Measurements from ENCODE around the gene SIN3B.

Gene SIN3B

GRCh38 chr19:16899566-16900075 is 70.4 kb downstream of the SIN3B start:
- TF ChIP-seq SIN3A (IDR thresholded peaks at IDR 0.05; ENCODE audit: borderline replicate concordance, insufficient read depth, low read length) (no peak), POLR2AphosphoS5 (IDR thresholded peaks at IDR 0.05; ENCODE audit: low read depth, low read length) (no peak), FOXP2 (optimal IDR thresholded peaks at IDR 0.05; ENCODE audit: borderline replicate concordance, extremely low read depth, extremely low read length, insufficient read depth) (no peak), TAF1 (IDR thresholded peaks at IDR 0.05; ENCODE audit: borderline replicate concordance, insufficient read depth, low read length) (no peak)
- TF ChIP-seq, protein P1, sequence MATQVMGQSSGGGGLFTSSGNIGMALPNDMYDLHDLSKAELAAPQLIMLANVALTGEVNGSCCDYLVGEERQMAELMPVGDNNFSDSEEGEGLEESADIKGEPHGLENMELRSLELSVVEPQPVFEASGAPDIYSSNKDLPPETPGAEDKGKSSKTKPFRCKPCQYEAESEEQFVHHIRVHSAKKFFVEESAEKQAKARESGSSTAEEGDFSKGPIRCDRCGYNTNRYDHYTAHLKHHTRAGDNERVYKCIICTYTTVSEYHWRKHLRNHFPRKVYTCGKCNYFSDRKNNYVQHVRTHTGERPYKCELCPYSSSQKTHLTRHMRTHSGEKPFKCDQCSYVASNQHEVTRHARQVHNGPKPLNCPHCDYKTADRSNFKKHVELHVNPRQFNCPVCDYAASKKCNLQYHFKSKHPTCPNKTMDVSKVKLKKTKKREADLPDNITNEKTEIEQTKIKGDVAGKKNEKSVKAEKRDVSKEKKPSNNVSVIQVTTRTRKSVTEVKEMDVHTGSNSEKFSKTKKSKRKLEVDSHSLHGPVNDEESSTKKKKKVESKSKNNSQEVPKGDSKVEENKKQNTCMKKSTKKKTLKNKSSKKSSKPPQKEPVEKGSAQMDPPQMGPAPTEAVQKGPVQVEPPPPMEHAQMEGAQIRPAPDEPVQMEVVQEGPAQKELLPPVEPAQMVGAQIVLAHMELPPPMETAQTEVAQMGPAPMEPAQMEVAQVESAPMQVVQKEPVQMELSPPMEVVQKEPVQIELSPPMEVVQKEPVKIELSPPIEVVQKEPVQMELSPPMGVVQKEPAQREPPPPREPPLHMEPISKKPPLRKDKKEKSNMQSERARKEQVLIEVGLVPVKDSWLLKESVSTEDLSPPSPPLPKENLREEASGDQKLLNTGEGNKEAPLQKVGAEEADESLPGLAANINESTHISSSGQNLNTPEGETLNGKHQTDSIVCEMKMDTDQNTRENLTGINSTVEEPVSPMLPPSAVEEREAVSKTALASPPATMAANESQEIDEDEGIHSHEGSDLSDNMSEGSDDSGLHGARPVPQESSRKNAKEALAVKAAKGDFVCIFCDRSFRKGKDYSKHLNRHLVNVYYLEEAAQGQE (IDR thresholded peaks at IDR 0.05; ENCODE audit: insufficient read depth in 1 of 2, low read depth in 2 of 2, low read length in 2 of 2): no peak

GRCh38 chr19:16901491-16902175 is 72.4 kb downstream of the SIN3B start:
- TF ChIP-seq TAF1 (IDR thresholded peaks at IDR 0.05; ENCODE audit: borderline replicate concordance, insufficient read depth, low read length) (no peak), POLR2AphosphoS5 (IDR thresholded peaks at IDR 0.05; ENCODE audit: low read depth, low read length) (no peak), FOXP2 (optimal IDR thresholded peaks at IDR 0.05; ENCODE audit: borderline replicate concordance, extremely low read depth, extremely low read length, insufficient read depth) (no peak), SIN3A (IDR thresholded peaks at IDR 0.05; ENCODE audit: borderline replicate concordance, insufficient read depth, low read length) (no peak)
- TF ChIP-seq, protein P1 (IDR thresholded peaks at IDR 0.05; ENCODE audit: insufficient read depth in 1 of 2, low read depth in 2 of 2, low read length in 2 of 2): no peak

GRCh38 chr19:16902545-16902944 is 73.3 kb downstream of the SIN3B start:
- TF ChIP-seq TAF1 (IDR thresholded peaks at IDR 0.05; ENCODE audit: borderline replicate concordance, insufficient read depth, low read length): no peak
- TF ChIP-seq, protein P1 (IDR thresholded peaks at IDR 0.05; ENCODE audit: insufficient read depth in 1 of 2, low read depth in 2 of 2, low read length in 2 of 2): no peak
- TF ChIP-seq FOXP2 (optimal IDR thresholded peaks at IDR 0.05; ENCODE audit: borderline replicate concordance, extremely low read depth, extremely low read length, insufficient read depth): no peak
- no peak for TF ChIP-seq POLR2AphosphoS5 (IDR thresholded peaks at IDR 0.05; ENCODE audit: low read depth, low read length)
- no peak for TF ChIP-seq SIN3A (IDR thresholded peaks at IDR 0.05; ENCODE audit: borderline replicate concordance, insufficient read depth, low read length)

DNA sequence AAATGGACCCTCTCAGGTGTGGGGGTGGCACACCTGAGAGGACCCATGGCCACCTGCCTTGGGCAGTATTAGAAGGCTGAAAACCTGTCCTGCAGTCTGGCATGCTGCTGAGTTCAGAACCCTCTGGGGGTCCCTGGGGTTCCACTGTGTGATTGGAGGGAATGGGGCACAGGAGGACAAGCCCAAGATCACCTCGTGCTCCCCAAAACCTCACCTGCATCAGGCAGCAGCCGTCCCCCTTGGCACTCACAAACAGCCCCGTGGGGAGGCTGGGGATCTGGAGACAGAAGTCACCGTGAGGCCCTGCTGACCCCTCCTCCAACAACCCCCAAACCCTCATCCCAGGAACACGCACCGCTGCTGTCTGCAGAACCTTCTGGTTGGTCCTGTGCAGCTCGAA is 74.1 kb downstream of the SIN3B start:
- no peak for TF ChIP-seq TAF1 (IDR thresholded peaks at IDR 0.05; ENCODE audit: borderline replicate concordance, insufficient read depth, low read length)
- no peak for TF ChIP-seq FOXP2 (optimal IDR thresholded peaks at IDR 0.05; ENCODE audit: borderline replicate concordance, extremely low read depth, extremely low read length, insufficient read depth)
- TF ChIP-seq SIN3A (IDR thresholded peaks at IDR 0.05; ENCODE audit: borderline replicate concordance, insufficient read depth, low read length): no peak
- no peak for TF ChIP-seq POLR2AphosphoS5 (IDR thresholded peaks at IDR 0.05; ENCODE audit: low read depth, low read length)
- TF ChIP-seq, protein P1 (IDR thresholded peaks at IDR 0.05; ENCODE audit: insufficient read depth in 1 of 2, low read depth in 2 of 2, low read length in 2 of 2): no peak

All from PFSK-1 (cell line).